ENCODE results near the gene EXOC6B. TPM values are rescaled to one million over a fixed set of nuclear protein-coding genes. Genes with fewer than 3 reads are reported as not detected.
A peak's percentile ranks its signal among the peaks of the same experiment; 100 is the strongest.

The EXOC6B gene
- total RNA-seq, 2 donors from 2014 or later: 51.3 to 68.9 TPM

DNA sequence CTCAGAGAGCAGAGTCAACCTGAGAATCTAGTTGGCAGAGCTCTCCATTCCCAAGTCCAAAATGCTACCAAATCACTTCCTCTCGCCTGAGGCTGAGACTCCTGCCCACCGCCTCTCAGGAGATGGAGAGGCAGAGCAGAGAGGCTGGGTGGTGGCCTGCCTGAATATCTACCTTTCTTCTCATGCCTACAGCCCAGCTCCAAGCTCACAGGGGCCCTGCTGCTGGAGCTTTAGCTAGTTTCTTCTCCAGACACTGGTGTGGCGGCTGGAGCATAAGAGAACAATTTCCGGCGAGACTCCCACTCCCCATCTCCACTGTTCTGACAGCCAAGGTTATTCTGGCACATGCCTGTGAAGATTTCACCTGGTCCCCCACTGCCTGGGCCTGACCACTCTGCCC lies 670.1 kb downstream of the EXOC6B start:
- no peak overlapping the region for H3K27ac ChIP-seq (ENCODE audit: low read depth, low read length)
- no peaks in the 10 kb centered on the region for H3K36me3 ChIP-seq (ENCODE audit: control insufficient read depth, insufficient read depth, low read length)
- H3K9ac ChIP-seq (ENCODE audit: extremely low read depth, low read length, poor library complexity, severe bottlenecking): no peak overlapping the region
- H3K4me1 Mint-ChIP-seq: no peaks in the 10 kb centered on the region
- TF ChIP-seq, protein P1, sequence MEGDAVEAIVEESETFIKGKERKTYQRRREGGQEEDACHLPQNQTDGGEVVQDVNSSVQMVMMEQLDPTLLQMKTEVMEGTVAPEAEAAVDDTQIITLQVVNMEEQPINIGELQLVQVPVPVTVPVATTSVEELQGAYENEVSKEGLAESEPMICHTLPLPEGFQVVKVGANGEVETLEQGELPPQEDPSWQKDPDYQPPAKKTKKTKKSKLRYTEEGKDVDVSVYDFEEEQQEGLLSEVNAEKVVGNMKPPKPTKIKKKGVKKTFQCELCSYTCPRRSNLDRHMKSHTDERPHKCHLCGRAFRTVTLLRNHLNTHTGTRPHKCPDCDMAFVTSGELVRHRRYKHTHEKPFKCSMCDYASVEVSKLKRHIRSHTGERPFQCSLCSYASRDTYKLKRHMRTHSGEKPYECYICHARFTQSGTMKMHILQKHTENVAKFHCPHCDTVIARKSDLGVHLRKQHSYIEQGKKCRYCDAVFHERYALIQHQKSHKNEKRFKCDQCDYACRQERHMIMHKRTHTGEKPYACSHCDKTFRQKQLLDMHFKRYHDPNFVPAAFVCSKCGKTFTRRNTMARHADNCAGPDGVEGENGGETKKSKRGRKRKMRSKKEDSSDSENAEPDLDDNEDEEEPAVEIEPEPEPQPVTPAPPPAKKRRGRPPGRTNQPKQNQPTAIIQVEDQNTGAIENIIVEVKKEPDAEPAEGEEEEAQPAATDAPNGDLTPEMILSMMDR (conservative IDR thresholded peaks at IDR 0.05): no peak
- no peak overlapping the region for H3K4me3 ChIP-seq (ENCODE audit: low read length)
- no peak overlapping the region for H3K27ac Mint-ChIP-seq
- H3K27me3 Mint-ChIP-seq (ENCODE audit: insufficient read depth): peaks cover 43% of the 10 kb centered on the region
- H3K36me3 Mint-ChIP-seq (ENCODE audit: low read depth): no peaks in the 10 kb centered on the region
- no peaks in the 10 kb centered on the region for H3K4me1 ChIP-seq (ENCODE audit: control insufficient read depth, insufficient read depth, low read length)
- DNase-seq: no peak
- H3K27me3 ChIP-seq (ENCODE audit: control insufficient read depth, insufficient read depth, low read length, poor library complexity, severe bottlenecking): peaks cover 21% of the 10 kb centered on the region
- H3K4me3 Mint-ChIP-seq: no peak overlapping the region
- no peaks in the 10 kb centered on the region for H3K9me3 Mint-ChIP-seq
- H3K9me3 ChIP-seq (ENCODE audit: control insufficient read depth, low read length): no peaks in the 10 kb centered on the region
- 93 to 100% methylated on average over 4 to 5 of the region's 5 CpGs for whole genome bisulfite sequencing, 2 experiments (ENCODE audit: insufficient coverage in 1 of 2, insufficient read length in 1 of 2)

DNA sequence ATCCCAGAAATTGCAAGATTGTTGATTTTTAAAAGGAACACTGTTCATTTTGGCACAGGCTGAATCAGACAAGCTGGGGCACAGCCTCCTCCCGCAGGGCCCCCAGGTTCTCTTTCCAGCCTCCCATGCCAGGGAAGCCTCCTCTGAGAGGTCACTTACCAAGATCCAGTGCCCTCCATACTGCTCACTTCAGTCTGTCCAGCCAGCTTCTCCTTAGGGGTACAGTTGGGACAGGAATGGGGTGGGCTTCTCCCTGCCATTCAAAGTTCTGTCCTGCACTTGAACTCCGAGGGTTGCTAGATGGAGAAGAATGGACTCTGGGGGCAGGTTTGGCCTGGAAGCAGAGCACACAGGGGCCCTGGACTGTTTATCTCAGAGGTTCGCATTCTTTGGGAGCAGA lies 670.7 kb downstream of the EXOC6B start:
- WGBS, 2 experiments (ENCODE audit: insufficient coverage in 1 of 2, insufficient read length in 1 of 2): 88 to 93% methylated on average over 2 to 3 of the region's 3 CpGs
- Mint-ChIP-seq H3K36me3 (ENCODE audit: low read depth) (no peaks in the 10 kb centered on the region), H3K27ac (no peak overlapping the region)

DNA sequence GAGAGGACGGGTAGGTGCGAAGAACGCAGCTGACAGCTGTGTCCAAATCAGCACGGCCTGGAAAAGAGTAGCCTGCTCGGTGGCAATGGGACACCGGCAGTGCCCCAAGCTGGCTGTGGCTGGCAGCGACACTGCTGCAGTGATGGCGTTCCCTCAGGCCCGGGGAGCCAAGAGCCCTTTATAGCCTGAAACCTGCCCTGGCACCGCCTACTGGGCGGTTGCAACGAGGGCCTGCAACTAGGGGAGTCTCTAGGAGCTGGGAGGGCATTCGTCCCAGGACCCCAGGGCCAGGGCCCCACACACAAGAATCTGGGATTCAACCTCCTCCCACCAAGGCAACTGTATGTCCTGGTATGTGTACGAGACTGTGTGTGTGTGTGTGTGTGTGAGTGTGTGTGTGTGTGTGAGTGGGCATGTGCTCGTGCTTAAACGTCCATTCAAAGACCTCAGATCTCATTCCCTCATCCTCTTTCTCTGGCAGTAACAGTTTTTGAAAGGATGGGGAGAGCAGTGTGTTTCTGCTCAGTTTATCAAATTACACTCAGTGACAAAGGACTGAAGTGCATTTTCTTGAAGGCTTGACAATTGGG lies 671.4 kb downstream of the EXOC6B start:
- WGBS, 2 experiments (ENCODE audit: insufficient coverage in 1 of 2, insufficient read length in 1 of 2): 87 to 100% methylated on average over 2 to 16 of the region's 16 CpGs
- Histone ChIP-seq H3K9ac (ENCODE audit: extremely low read depth, low read length, poor library complexity, severe bottlenecking) (no peak overlapping the region), H3K27me3 (ENCODE audit: control insufficient read depth, insufficient read depth, low read length, poor library complexity, severe bottlenecking) (peaks cover 33% of the 10 kb centered on the region), H3K9me3 (ENCODE audit: control insufficient read depth, low read length) (no peaks in the 10 kb centered on the region), H3K36me3 (ENCODE audit: control insufficient read depth, insufficient read depth, low read length) (no peaks in the 10 kb centered on the region), H3K4me3 (ENCODE audit: low read length) (no peak overlapping the region), H3K27ac (ENCODE audit: low read depth, low read length) (no peak overlapping the region), H3K4me1 (ENCODE audit: control insufficient read depth, insufficient read depth, low read length) (no peaks in the 10 kb centered on the region)
- TF ChIP-seq, protein P1 (conservative IDR thresholded peaks at IDR 0.05): no peak
- Mint-ChIP-seq H3K27me3 (ENCODE audit: insufficient read depth) (peaks cover 56% of the 10 kb centered on the region), H3K4me3 (no peak overlapping the region), H3K27ac (no peak overlapping the region), H3K36me3 (ENCODE audit: low read depth) (no peaks in the 10 kb centered on the region), H3K9me3 (no peaks in the 10 kb centered on the region), H3K4me1 (peaks cover 6% of the 10 kb centered on the region)
- DNase-seq: peak; percentile 51

More for the DNA sequence above, 670.7 kb downstream of the EXOC6B start:
- no peak overlapping the region for H3K27ac ChIP-seq (ENCODE audit: low read depth, low read length)
- TF ChIP-seq, protein P1 (conservative IDR thresholded peaks at IDR 0.05): no peak
- H3K4me3 Mint-ChIP-seq: no peak overlapping the region
- no peaks in the 10 kb centered on the region for H3K4me1 ChIP-seq (ENCODE audit: control insufficient read depth, insufficient read depth, low read length)
- H3K27me3 Mint-ChIP-seq (ENCODE audit: insufficient read depth): peaks cover 49% of the 10 kb centered on the region
- H3K36me3 ChIP-seq (ENCODE audit: control insufficient read depth, insufficient read depth, low read length): no peaks in the 10 kb centered on the region
- H3K4me3 ChIP-seq (ENCODE audit: low read length): no peak overlapping the region
- H3K9me3 Mint-ChIP-seq: no peaks in the 10 kb centered on the region
- H3K4me1 Mint-ChIP-seq: peaks cover 1% of the 10 kb centered on the region
- peaks cover 27% of the 10 kb centered on the region for H3K27me3 ChIP-seq (ENCODE audit: control insufficient read depth, insufficient read depth, low read length, poor library complexity, severe bottlenecking)
- DNase-seq: peak; percentile 31
- H3K9me3 ChIP-seq (ENCODE audit: control insufficient read depth, low read length): no peaks in the 10 kb centered on the region
- H3K9ac ChIP-seq (ENCODE audit: extremely low read depth, low read length, poor library complexity, severe bottlenecking): no peak overlapping the region
